Neural cell (in vitro differentiated cells): Measurements from ENCODE around the gene KCNAB1. TPM values are rescaled to one million over a fixed set of nuclear protein-coding genes. Genes with fewer than 3 reads are reported as not detected.

Experiments
- H2AFZ ChIP-seq: fragments of 200-600, 300-800 bp; sonication (generic), shearing (Covaris generic); 2 replicates; pipeline ENCODE4 v1.6.0; 2014; ENCODE audit warnings: low read depth, mild to moderate bottlenecking, antibody characterized with exemption, low read length, moderate library complexity
- H3F3A ChIP-seq: fragments of 200-600 bp; shearing (Covaris generic); 2 replicates; pipeline ENCODE4 v1.6.1; 2016; ENCODE audit warnings: mild to moderate bottlenecking, moderate library complexity, mixed read lengths, antibody characterized with exemption, low read length; ENCODE audit not compliant: insufficient read depth, poor library complexity, severe bottlenecking
- H3K27ac ChIP-seq: fragments of 200-600, 300-800 bp; sonication (generic), shearing (Covaris generic); 2 replicates; pipeline ENCODE4 v1.5.1; 2014; ENCODE audit warnings: mild to moderate bottlenecking, low read length, moderate library complexity
- H3K27me3 ChIP-seq: fragments of 300-800, 200-600 bp; sonication (generic), shearing (Covaris generic); 2 replicates; pipeline ENCODE4 v1.6.0; 2014; ENCODE audit warnings: mild to moderate bottlenecking, low read depth, low read length, moderate library complexity; ENCODE audit not compliant: insufficient read depth
- H3K36me3 ChIP-seq: fragments of 300-800, 200-600 bp; sonication (generic), shearing (Covaris generic); 2 replicates; pipeline ENCODE4 v1.5.1; 2014; ENCODE audit warnings: mild to moderate bottlenecking, antibody characterized with exemption, low read length, moderate library complexity; ENCODE audit not compliant: insufficient read depth
- H3K4me2 ChIP-seq: fragments of 300-800, 200-600 bp; sonication (generic), shearing (Covaris generic); 2 replicates; pipeline ENCODE4 v1.6.0; 2014; ENCODE audit warnings: mild to moderate bottlenecking, low read length
- H3K4me3 ChIP-seq: fragments of 300-800, 200-600 bp; sonication (generic), shearing (Covaris generic); 2 replicates; pipeline ENCODE4 v1.5.1; 2014; ENCODE audit warnings: mild to moderate bottlenecking, low read length, moderate library complexity
- H3K79me2 ChIP-seq: fragments of 200-600 bp; shearing (Covaris generic); replicated peaks from 2 replicates; pipeline ENCODE4 v1.6.0; 2014; ENCODE audit warnings: mild to moderate bottlenecking, low read length, moderate library complexity; ENCODE audit not compliant: insufficient read depth
- H3K9ac ChIP-seq: fragments of 300-800, 200-600 bp; sonication (generic), shearing (Covaris generic); 2 replicates; pipeline ENCODE4 v1.6.1; 2016; ENCODE audit warnings: mild to moderate bottlenecking, low read length, mixed read lengths
- H3K9me2 ChIP-seq: fragments of 200-600 bp; shearing (Covaris generic); 2 replicates; pipeline ENCODE4 v1.6.1; 2016; ENCODE audit warnings: mild to moderate bottlenecking, low read length, mixed read lengths; ENCODE audit not compliant: insufficient read depth
- H3K9me3 ChIP-seq: fragments of 200-600, 300-800 bp; sonication (generic), shearing (Covaris generic); 2 replicates; pipeline ENCODE4 v1.6.1; 2016; ENCODE audit warnings: mild to moderate bottlenecking, mixed run types, low read length, moderate library complexity, mixed read lengths
- H4K20me1 ChIP-seq: fragments of 200-600 bp; shearing (Covaris generic); 2 replicates; pipeline ENCODE4 v1.6.1; 2016; ENCODE audit warnings: mild to moderate bottlenecking, mixed run types; ENCODE audit not compliant: insufficient read depth
- EP300 ChIP-seq: fragments of 450-650 bp; conservative IDR thresholded peaks from 2 replicates; pipeline ENCODE4 v1.6.1; 2014; ENCODE audit warnings: antibody characterized with exemption, mild to moderate bottlenecking, moderate library complexity; ENCODE audit not compliant: poor library complexity, severe bottlenecking
- EZH2 ChIP-seq: fragments of 200-600, 300-800 bp; shearing (Covaris generic), sonication (generic); IDR thresholded peaks from 2 replicates; pipeline ENCODE4 v1.6.1; 2014; ENCODE audit warnings: antibody characterized with exemption, low read length, borderline replicate concordance, mild to moderate bottlenecking; ENCODE audit not compliant: insufficient read depth, poor library complexity, severe bottlenecking
- MXI1 ChIP-seq: fragments of 450-650 bp; conservative IDR thresholded peaks from 2 replicates; pipeline ENCODE4 v1.6.1; 2014; ENCODE audit warnings: antibody characterized with exemption, mild to moderate bottlenecking; ENCODE audit not compliant: poor library complexity, severe bottlenecking
- POLR2AphosphoS5 ChIP-seq: IDR thresholded peaks from 2 replicates; pipeline ENCODE4 v1.6.1; 2012
- RAD21 ChIP-seq: fragments of 450-650 bp; conservative IDR thresholded peaks from 2 replicates; pipeline ENCODE4 v1.6.1; 2014; ENCODE audit warnings: antibody characterized with exemption, mild to moderate bottlenecking, moderate library complexity
- SMC3 ChIP-seq: fragments of 450-650 bp; conservative IDR thresholded peaks from 2 replicates; pipeline ENCODE4 v1.6.1; 2014; ENCODE audit warnings: antibody characterized with exemption, mild to moderate bottlenecking, moderate library complexity; ENCODE audit not compliant: poor library complexity
- TAF1 ChIP-seq: IDR thresholded peaks from 2 replicates; pipeline ENCODE4 v1.6.1; 2012; ENCODE audit warnings: low read depth
- polyA plus RNA-seq: library from polyadenylated mRNA; depleted of rRNA; stranded (reverse); fragments of >200 nt; gene quantifications from 2 replicates; pipeline ENCODE4 v1.2.3, GENCODE V29; 2014
- TF ChIP-seq, protein P1 (sequence below): IDR thresholded peaks from 2 replicates; pipeline ENCODE4 v1.6.1; 2012; ENCODE audit warnings: borderline replicate concordance
- TF ChIP-seq, protein P2 (sequence below): fragments of 450-650 bp; IDR thresholded peaks from 2 replicates; pipeline ENCODE4 v1.5.1; 2014; ENCODE audit warnings: antibody characterized with exemption, mild to moderate bottlenecking, moderate library complexity; ENCODE audit not compliant: poor library complexity, severe bottlenecking

Gene KCNAB1
- polyA plus RNA-seq, 1 donor from 2014 or later: 14.9 TPM

DNA sequence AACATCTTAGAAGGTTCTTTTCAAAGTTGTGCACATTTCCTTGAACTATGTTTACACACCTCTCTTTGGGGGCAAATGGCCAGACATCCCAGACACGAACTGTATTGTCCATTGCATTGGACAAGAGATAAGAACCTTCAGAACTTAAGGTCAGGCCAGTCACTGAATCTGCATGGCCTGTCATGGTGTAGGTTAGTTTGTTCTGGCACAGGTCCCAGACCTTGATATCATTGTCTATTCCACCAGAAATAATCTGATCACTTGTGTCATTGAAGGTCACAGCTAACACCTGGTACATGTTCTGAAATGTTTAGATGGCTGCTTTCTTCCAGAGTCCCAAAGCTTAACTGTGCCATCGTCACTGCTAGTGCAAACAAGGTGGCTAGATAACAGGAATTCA, 55.7 kb downstream of the KCNAB1 start:
- H2AFZ ChIP-seq: no peak overlapping the region
- H3K27ac ChIP-seq: no peak overlapping the region
- H3K9me2 ChIP-seq: no peaks in the 10 kb centered on the region
- H3K36me3 ChIP-seq: no peaks in the 10 kb centered on the region
- no peaks in the 10 kb centered on the region for H3K79me2 ChIP-seq
- H3K27me3 ChIP-seq: no peaks in the 10 kb centered on the region
- no peak overlapping the region for H3K9ac ChIP-seq
- no peak overlapping the region for H3K4me3 ChIP-seq
- no peaks in the 10 kb centered on the region for H4K20me1 ChIP-seq
- TF ChIP-seq, protein P1, sequence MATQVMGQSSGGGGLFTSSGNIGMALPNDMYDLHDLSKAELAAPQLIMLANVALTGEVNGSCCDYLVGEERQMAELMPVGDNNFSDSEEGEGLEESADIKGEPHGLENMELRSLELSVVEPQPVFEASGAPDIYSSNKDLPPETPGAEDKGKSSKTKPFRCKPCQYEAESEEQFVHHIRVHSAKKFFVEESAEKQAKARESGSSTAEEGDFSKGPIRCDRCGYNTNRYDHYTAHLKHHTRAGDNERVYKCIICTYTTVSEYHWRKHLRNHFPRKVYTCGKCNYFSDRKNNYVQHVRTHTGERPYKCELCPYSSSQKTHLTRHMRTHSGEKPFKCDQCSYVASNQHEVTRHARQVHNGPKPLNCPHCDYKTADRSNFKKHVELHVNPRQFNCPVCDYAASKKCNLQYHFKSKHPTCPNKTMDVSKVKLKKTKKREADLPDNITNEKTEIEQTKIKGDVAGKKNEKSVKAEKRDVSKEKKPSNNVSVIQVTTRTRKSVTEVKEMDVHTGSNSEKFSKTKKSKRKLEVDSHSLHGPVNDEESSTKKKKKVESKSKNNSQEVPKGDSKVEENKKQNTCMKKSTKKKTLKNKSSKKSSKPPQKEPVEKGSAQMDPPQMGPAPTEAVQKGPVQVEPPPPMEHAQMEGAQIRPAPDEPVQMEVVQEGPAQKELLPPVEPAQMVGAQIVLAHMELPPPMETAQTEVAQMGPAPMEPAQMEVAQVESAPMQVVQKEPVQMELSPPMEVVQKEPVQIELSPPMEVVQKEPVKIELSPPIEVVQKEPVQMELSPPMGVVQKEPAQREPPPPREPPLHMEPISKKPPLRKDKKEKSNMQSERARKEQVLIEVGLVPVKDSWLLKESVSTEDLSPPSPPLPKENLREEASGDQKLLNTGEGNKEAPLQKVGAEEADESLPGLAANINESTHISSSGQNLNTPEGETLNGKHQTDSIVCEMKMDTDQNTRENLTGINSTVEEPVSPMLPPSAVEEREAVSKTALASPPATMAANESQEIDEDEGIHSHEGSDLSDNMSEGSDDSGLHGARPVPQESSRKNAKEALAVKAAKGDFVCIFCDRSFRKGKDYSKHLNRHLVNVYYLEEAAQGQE: no peak
- TF ChIP-seq RAD21 (no peak), EZH2 (no peak), MXI1 (no peak), POLR2AphosphoS5 (no peak), SMC3 (no peak), EP300 (no peak), TAF1 (no peak)
- TF ChIP-seq, protein P2, sequence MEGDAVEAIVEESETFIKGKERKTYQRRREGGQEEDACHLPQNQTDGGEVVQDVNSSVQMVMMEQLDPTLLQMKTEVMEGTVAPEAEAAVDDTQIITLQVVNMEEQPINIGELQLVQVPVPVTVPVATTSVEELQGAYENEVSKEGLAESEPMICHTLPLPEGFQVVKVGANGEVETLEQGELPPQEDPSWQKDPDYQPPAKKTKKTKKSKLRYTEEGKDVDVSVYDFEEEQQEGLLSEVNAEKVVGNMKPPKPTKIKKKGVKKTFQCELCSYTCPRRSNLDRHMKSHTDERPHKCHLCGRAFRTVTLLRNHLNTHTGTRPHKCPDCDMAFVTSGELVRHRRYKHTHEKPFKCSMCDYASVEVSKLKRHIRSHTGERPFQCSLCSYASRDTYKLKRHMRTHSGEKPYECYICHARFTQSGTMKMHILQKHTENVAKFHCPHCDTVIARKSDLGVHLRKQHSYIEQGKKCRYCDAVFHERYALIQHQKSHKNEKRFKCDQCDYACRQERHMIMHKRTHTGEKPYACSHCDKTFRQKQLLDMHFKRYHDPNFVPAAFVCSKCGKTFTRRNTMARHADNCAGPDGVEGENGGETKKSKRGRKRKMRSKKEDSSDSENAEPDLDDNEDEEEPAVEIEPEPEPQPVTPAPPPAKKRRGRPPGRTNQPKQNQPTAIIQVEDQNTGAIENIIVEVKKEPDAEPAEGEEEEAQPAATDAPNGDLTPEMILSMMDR: no peak
- no peaks in the 10 kb centered on the region for H3F3A ChIP-seq
- no peaks in the 10 kb centered on the region for H3K9me3 ChIP-seq
- H3K4me2 ChIP-seq: no peak overlapping the region

DNA sequence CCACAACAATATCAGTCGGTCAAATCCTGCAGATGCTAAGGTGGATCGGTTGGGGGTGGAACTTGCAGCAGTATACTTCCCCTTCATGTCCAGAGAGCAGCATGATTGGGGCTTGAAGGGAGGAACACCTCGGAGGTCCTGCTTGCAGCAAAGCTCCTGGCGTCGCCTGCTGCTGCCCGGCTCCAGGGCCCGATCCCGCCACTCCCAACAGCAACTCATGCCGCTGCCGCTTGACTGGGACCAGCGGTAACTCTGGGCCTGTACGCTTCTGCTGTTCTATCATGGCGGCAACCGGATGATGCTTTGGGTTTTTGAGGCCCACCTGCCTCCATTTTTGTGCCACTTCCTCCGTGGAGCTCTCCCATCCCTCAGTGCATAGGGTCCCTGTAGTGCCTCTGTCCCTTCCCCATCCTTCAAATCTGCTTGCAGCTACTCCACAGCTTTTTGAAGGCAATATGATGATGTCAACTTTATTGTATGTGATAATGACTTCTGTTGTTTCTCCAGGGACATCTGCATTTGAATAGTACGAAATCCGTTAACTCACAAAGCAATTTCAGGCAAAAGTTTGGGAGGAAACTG, 56.3 kb downstream of the KCNAB1 start:
- Histone ChIP-seq H3K27ac (no peak overlapping the region), H3K27me3 (no peaks in the 10 kb centered on the region), H3K9me3 (no peaks in the 10 kb centered on the region), H3K4me2 (no peak overlapping the region), H3K9me2 (no peaks in the 10 kb centered on the region), H4K20me1 (no peaks in the 10 kb centered on the region), H3K79me2 (no peaks in the 10 kb centered on the region), H2AFZ (no peak overlapping the region), H3K4me3 (no peak overlapping the region), H3K36me3 (no peaks in the 10 kb centered on the region), H3F3A (no peaks in the 10 kb centered on the region), H3K9ac (no peak overlapping the region)
- TF ChIP-seq POLR2AphosphoS5 (no peak), EZH2 (no peak), RAD21 (no peak)
- TF ChIP-seq, protein P2: no peak
